ENCODE measurements around the gene SELPLG. TPM values are rescaled to one million over a fixed set of nuclear protein-coding genes. Genes with fewer than 3 reads are reported as not detected.

SELPLG gene
- total and polyA plus RNA-seq, 3 experiments from 2014 or later = 37.0 to 760 (median 37.7) TPM

GRCh38 chr12:108610336-108610815 is 23.3 kb downstream of the SELPLG start:
- POLR2A ChIA-PET = no interaction called here
- DNase-seq = no peak
- CTCF ChIA-PET = interaction anchor here (0.8 to 5.6 kb wide), 5 partner anchors 8 to 54 kb away, joined by 3 to 28 read pairs (median 6); partner anchors contain the start of gene SELPLG
- H3K4me3 ChIP-seq (ENCODE audit: low read length) = no peak overlapping the region
- H3K4me3 Mint-ChIP-seq = no peak overlapping the region
- peaks cover under 1% of the 10 kb centered on the region for H3K9me3 ChIP-seq (ENCODE audit: low read length)
- peaks cover 0 to 2% (median 0%) of the 10 kb centered on the region in 5 donors for H3K9me3 Mint-ChIP-seq
- H3K36me3 ChIP-seq (ENCODE audit: insufficient read depth, low read length) = no peaks in the 10 kb centered on the region
- H3K27ac ChIP-seq (ENCODE audit: low read depth, low read length) = no peak overlapping the region
- H3K27me3 Mint-ChIP-seq = peaks cover 0 to 3% of the 10 kb centered on the region in 2 donors
- H3K36me3 Mint-ChIP-seq = peaks cover 0 to 3% (median 0%) of the 10 kb centered on the region in 3 donors
- peaks cover 15 to 16% (median 15%) of the 10 kb centered on the region in 3 donors for H3K4me1 Mint-ChIP-seq
- H3K4me1 ChIP-seq (ENCODE audit: insufficient read depth, low read length) = no peaks in the 10 kb centered on the region
- peak overlapping the region in 3 of 8 donors; percentile 43 to 86 (median 69) for H3K27ac Mint-ChIP-seq
- H3K27me3 ChIP-seq (ENCODE audit: insufficient read depth, low read length, poor library complexity, severe bottlenecking) = no peaks in the 10 kb centered on the region

GRCh38 chr12:108609537-108610335 is 24.0 kb downstream of the SELPLG start:
- Histone ChIP-seq H3K36me3 (ENCODE audit: insufficient read depth, low read length) (no peaks in the 10 kb centered on the region), H3K4me1 (ENCODE audit: insufficient read depth, low read length) (no peaks in the 10 kb centered on the region), H3K27me3 (ENCODE audit: insufficient read depth, low read length, poor library complexity, severe bottlenecking) (no peaks in the 10 kb centered on the region), H3K27ac (ENCODE audit: low read depth, low read length) (no peak overlapping the region), H3K4me3 (ENCODE audit: low read length) (no peak overlapping the region), H3K9me3 (ENCODE audit: low read length) (no peaks in the 10 kb centered on the region)
- Mint-ChIP-seq H3K4me3 (no peak overlapping the region), H3K36me3 (peaks cover 0 to 3% (median 0%) of the 10 kb centered on the region in 3 donors), H3K4me1 (peaks cover 14 to 15% (median 15%) of the 10 kb centered on the region in 3 donors), H3K27ac (peak overlapping the region in 2 of 8 donors; percentile 43 to 63), H3K27me3 (peaks cover 0 to 3% of the 10 kb centered on the region in 2 donors), H3K9me3 (no peaks in the 10 kb centered on the region)
- DNase-seq = no peak
- ChIA-PET CTCF (interaction anchor here (1.1 to 5.6 kb wide), 3 partner anchors 8 to 54 kb away, joined by 4 to 28 read pairs (median 7); partner anchors contain the start of gene SELPLG), POLR2A (no interaction called here)

GRCh38 chr12:108608616-108609015 is 25.1 kb downstream of the SELPLG start:
- POLR2A ChIA-PET = interaction anchor here (0.7 kb wide), 1 partner anchor 8 kb away, joined by 3 read pairs; no protein-coding TSS in a partner anchor
- no peak for DNase-seq
- H3K4me1 Mint-ChIP-seq = peaks cover 8 to 11% (median 8%) of the 10 kb centered on the region in 3 donors
- no peaks in the 10 kb centered on the region for H3K9me3 Mint-ChIP-seq
- H3K4me3 Mint-ChIP-seq = no peak overlapping the region
- CTCF ChIA-PET = interaction anchor here (0.8 to 5.6 kb wide), 2 partner anchors 9 to 27 kb away, joined by 3 to 28 read pairs; no protein-coding TSS in a partner anchor
- Histone ChIP-seq H3K9me3 (ENCODE audit: low read length) (no peaks in the 10 kb centered on the region), H3K4me3 (ENCODE audit: low read length) (no peak overlapping the region), H3K4me1 (ENCODE audit: insufficient read depth, low read length) (no peaks in the 10 kb centered on the region), H3K36me3 (ENCODE audit: insufficient read depth, low read length) (no peaks in the 10 kb centered on the region), H3K27ac (ENCODE audit: low read depth, low read length) (no peak overlapping the region), H3K27me3 (ENCODE audit: insufficient read depth, low read length, poor library complexity, severe bottlenecking) (no peaks in the 10 kb centered on the region)
- H3K36me3 Mint-ChIP-seq = no peaks in the 10 kb centered on the region
- peaks cover 0 to 3% of the 10 kb centered on the region in 2 donors for H3K27me3 Mint-ChIP-seq
- H3K27ac Mint-ChIP-seq = peak overlapping the region in 1 of 8 donors; percentile 17

- Histone ChIP-seq H3K27me3 (ENCODE audit: insufficient read depth, low read length, poor library complexity, severe bottlenecking) (no peaks in the 10 kb centered on the region), H3K4me3 (ENCODE audit: low read length) (no peak overlapping the region), H3K4me1 (ENCODE audit: insufficient read depth, low read length) (no peaks in the 10 kb centered on the region), H3K9me3 (ENCODE audit: low read length) (no peaks in the 10 kb centered on the region), H3K27ac (ENCODE audit: low read depth, low read length) (no peak overlapping the region), H3K36me3 (ENCODE audit: insufficient read depth, low read length) (no peaks in the 10 kb centered on the region)
- Mint-ChIP-seq H3K36me3 (no peaks in the 10 kb centered on the region), H3K27ac (peak overlapping the region in 1 of 8 donors; percentile 17), H3K4me3 (no peak overlapping the region), H3K4me1 (peaks cover 8 to 11% (median 8%) of the 10 kb centered on the region in 3 donors), H3K27me3 (peaks cover 0 to 3% of the 10 kb centered on the region in 2 donors), H3K9me3 (no peaks in the 10 kb centered on the region)
- DNase-seq = no peak
- ChIA-PET POLR2A (interaction anchor here (0.7 kb wide), 1 partner anchor 8 kb away, joined by 3 read pairs; no protein-coding TSS in a partner anchor), CTCF (interaction anchor here (1.1 to 5.6 kb wide), 2 partner anchors 10 to 44 kb away, joined by 4 to 28 read pairs; no protein-coding TSS in a partner anchor)
Observed at GRCh38 chr12:108607981-108608600, 25.6 kb downstream of the SELPLG start.

- H3K4me1 ChIP-seq (ENCODE audit: insufficient read depth, low read length) = no peaks in the 10 kb centered on the region
- H3K27me3 Mint-ChIP-seq = peaks cover 0 to 3% of the 10 kb centered on the region in 2 donors
Observed at GRCh38 chr12:108606492-108606891, 27.2 kb downstream of the SELPLG start.

GRCh38 chr12:108605690-108606406 is 27.8 kb downstream of the SELPLG start:
- H3K9me3 ChIP-seq (ENCODE audit: low read length) = no peaks in the 10 kb centered on the region
- H3K4me3 ChIP-seq (ENCODE audit: low read length) = no peak overlapping the region
- Mint-ChIP-seq H3K27me3 (peaks cover 0 to 3% of the 10 kb centered on the region in 2 donors), H3K36me3 (no peaks in the 10 kb centered on the region), H3K9me3 (no peaks in the 10 kb centered on the region), H3K4me1 (no peaks in the 10 kb centered on the region), H3K4me3 (no peak overlapping the region), H3K27ac (peak overlapping the region in 5 of 8 donors; percentile 11 to 85 (median 29))
- H3K36me3 ChIP-seq (ENCODE audit: insufficient read depth, low read length) = no peaks in the 10 kb centered on the region
- H3K4me1 ChIP-seq (ENCODE audit: insufficient read depth, low read length) = no peaks in the 10 kb centered on the region
- H3K27ac ChIP-seq (ENCODE audit: low read depth, low read length) = peak overlapping the region; percentile 18
- ChIA-PET CTCF (interaction anchor here (5.6 kb wide), 1 partner anchor 12 kb away, joined by 28 read pairs; no protein-coding TSS in a partner anchor), POLR2A (no interaction called here)
- no peaks in the 10 kb centered on the region for H3K27me3 ChIP-seq (ENCODE audit: insufficient read depth, low read length, poor library complexity, severe bottlenecking)
- DNase-seq = no peak

More at GRCh38 chr12:108606492-108606891, 27.2 kb downstream of the SELPLG start:
- Histone ChIP-seq H3K27ac (ENCODE audit: low read depth, low read length) (no peak overlapping the region), H3K36me3 (ENCODE audit: insufficient read depth, low read length) (no peaks in the 10 kb centered on the region), H3K27me3 (ENCODE audit: insufficient read depth, low read length, poor library complexity, severe bottlenecking) (no peaks in the 10 kb centered on the region), H3K9me3 (ENCODE audit: low read length) (no peaks in the 10 kb centered on the region), H3K4me3 (ENCODE audit: low read length) (no peak overlapping the region)
- Mint-ChIP-seq H3K4me3 (no peak overlapping the region), H3K4me1 (peaks cover 0 to 2% (median 0%) of the 10 kb centered on the region in 3 donors), H3K36me3 (no peaks in the 10 kb centered on the region), H3K9me3 (no peaks in the 10 kb centered on the region), H3K27ac (no peak overlapping the region)
- POLR2A ChIA-PET = no interaction called here
- no peak for DNase-seq
- CTCF ChIA-PET = interaction anchor here (5.6 kb wide), 1 partner anchor 12 kb away, joined by 28 read pairs; no protein-coding TSS in a partner anchor

GRCh38 chr12:108605000-108605689 is 28.5 kb downstream of the SELPLG start:
- no peaks in the 10 kb centered on the region for H3K4me1 ChIP-seq (ENCODE audit: insufficient read depth, low read length)
- H3K27me3 ChIP-seq (ENCODE audit: insufficient read depth, low read length, poor library complexity, severe bottlenecking) = no peaks in the 10 kb centered on the region
- ChIA-PET POLR2A (no interaction called here), CTCF (interaction anchor here (0.7 to 5.6 kb wide), 4 partner anchors 13 to 199 kb away, joined by 3 to 28 read pairs (median 4); no protein-coding TSS in a partner anchor)
- no peak overlapping the region for H3K27ac ChIP-seq (ENCODE audit: low read depth, low read length)
- H3K27me3 Mint-ChIP-seq = peaks cover 0 to 3% of the 10 kb centered on the region in 2 donors
- no peaks in the 10 kb centered on the region for H3K9me3 Mint-ChIP-seq
- H3K4me3 ChIP-seq (ENCODE audit: low read length) = no peak overlapping the region
- no peaks in the 10 kb centered on the region for H3K4me1 Mint-ChIP-seq
- H3K27ac Mint-ChIP-seq = peak overlapping the region in 5 of 8 donors; percentile 11 to 85 (median 29)
- no peaks in the 10 kb centered on the region for H3K9me3 ChIP-seq (ENCODE audit: low read length)
- no peak for DNase-seq
- H3K36me3 ChIP-seq (ENCODE audit: insufficient read depth, low read length) = no peaks in the 10 kb centered on the region
- H3K36me3 Mint-ChIP-seq = no peaks in the 10 kb centered on the region
- H3K4me3 Mint-ChIP-seq = no peak overlapping the region

All from CD8-positive, alpha-beta memory T cell (primary cell).